Daoy (cell line): Measurements from ENCODE around the gene PTPN1. TPM values are rescaled to one million over a fixed set of nuclear protein-coding genes. Genes with fewer than 3 reads are reported as not detected.

Experiments
- DNase-seq: peaks from one replicate; pipeline ENCODE4 v3.0.0-alpha.2; 2015; ENCODE audit warnings: low read depth
- total RNA-seq: library from RNA; depleted of rRNA; stranded (reverse); fragments of >200 nt; shearing (Covaris generic); gene quantifications from 2 replicates; pipeline ENCODE4 v1.2.3, GENCODE V29; 2014

PTPN1 gene
- total RNA-seq, 1 experiment from 2014 or later, result 32.2 TPM

GRCh38 chr20:50513169-50514034 is 3.2 kb downstream of the PTPN1 start:
- DNase-seq, result peak; percentile 48

GRCh38 chr20:50514035-50514337 is 3.8 kb downstream of the PTPN1 start:
- DNase-seq, result no peak

GRCh38 chr20:50514750-50515149 is 4.6 kb downstream of the PTPN1 start:
- DNase-seq, result no peak

GRCh38 chr20:50515471-50516106 is 5.4 kb downstream of the PTPN1 start:
- no peak for DNase-seq

GRCh38 chr20:50516180-50516934 is 6.2 kb downstream of the PTPN1 start:
- DNase-seq, result no peak

GRCh38 chr20:50516935-50517816 is 7.0 kb downstream of the PTPN1 start:
- no peak for DNase-seq

GRCh38 chr20:50517817-50518154 is 7.6 kb downstream of the PTPN1 start:
- DNase-seq, result no peak

GRCh38 chr20:50518270-50518721 is 8.1 kb downstream of the PTPN1 start:
- no peak for DNase-seq

GRCh38 chr20:50519036-50519762 is 9.0 kb downstream of the PTPN1 start:
- DNase-seq, result no peak

GRCh38 chr20:50520222-50520880 is 10.2 kb downstream of the PTPN1 start:
- no peak for DNase-seq

GRCh38 chr20:50521221-50522052 is 11.3 kb downstream of the PTPN1 start:
- DNase-seq, result no peak

- no peak for DNase-seq
Observed at GRCh38 chr20:50522053-50522674, 12.0 kb downstream of the PTPN1 start.

- DNase-seq, result no peak
Observed at GRCh38 chr20:50523552-50524167, 13.5 kb downstream of the PTPN1 start.

GRCh38 chr20:50525681-50526080 is 15.5 kb downstream of the PTPN1 start:
- DNase-seq, result no peak

- DNase-seq, result no peak
Observed at GRCh38 chr20:50526403-50526989, 16.3 kb downstream of the PTPN1 start.

- DNase-seq, result no peak
Observed at GRCh38 chr20:50527068-50527605, 17.0 kb downstream of the PTPN1 start.

- no peak for DNase-seq
Observed at GRCh38 chr20:50528129-50528528, 17.9 kb downstream of the PTPN1 start.

GRCh38 chr20:50528804-50529351 is 18.7 kb downstream of the PTPN1 start:
- DNase-seq, result no peak
